Right ventricle myocardium superior (tissue), 1 donor: ENCODE measurements around the gene DDI1. TPM values are rescaled to one million over a fixed set of nuclear protein-coding genes. Genes with fewer than 3 reads are reported as not detected.
"Not testable (repeated sequence)": the region's sequence is repeated elsewhere in the genome, so short reads cannot be mapped to it uniquely, and the experiment has no call there.

Experiments
- ATAC-seq: fragments of 200-7000 bp; cut with Tn5 transposase; one replicate; pipeline ENCODE4 v1.9.1; 2020; ENCODE audit warnings: mild to moderate bottlenecking; ENCODE audit not compliant: poor library complexity
- DNase-seq: peaks from one replicate; pipeline ENCODE4 v3.0.0-alpha.2; 2020
- intact Hi-C: fragments of 100-400 bp; cut with DNase I; formaldehyde crosslinking; loops from one replicate; pipeline ENCODE4 v1.11.2; 2022
- total RNA-seq: library from RNA; stranded (reverse); fragmentation: NEBNext Ultra II Directional; extraction: Animal tissue kit (Norgen Biotek cat#: 25700); gene quantifications from one replicate; pipeline ENCODE4 v1.2.1, GENCODE V29; 2021
- donor health status: DM: no; HTN: yes; CAD: no; lungs with severe emphysema.

Gene DDI1
- total RNA-seq, 1 donor from 2014 or later = not detected

DNA sequence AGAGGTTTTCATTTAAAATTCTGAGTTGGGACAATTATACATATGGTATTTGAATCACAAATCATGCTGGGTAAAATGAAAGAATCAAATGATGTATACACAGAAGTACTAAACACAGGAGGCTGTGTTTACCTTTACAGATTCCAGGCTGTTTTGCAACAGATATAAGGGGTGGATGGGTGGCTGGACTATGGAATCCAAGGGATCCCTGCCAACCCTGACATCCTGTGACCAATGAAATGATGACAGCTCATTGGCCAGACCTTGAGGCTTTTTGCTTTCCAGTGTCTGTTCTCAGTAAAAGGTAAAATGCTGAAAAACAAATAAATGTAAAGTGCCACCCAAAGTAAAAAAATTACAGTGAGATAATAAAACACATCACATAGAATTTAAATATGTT lies 3.3 kb upstream of the DDI1 start:
- intact Hi-C loops = no loop called here
- peak; percentile 88 for ATAC-seq
- DNase-seq = no peak

DNA sequence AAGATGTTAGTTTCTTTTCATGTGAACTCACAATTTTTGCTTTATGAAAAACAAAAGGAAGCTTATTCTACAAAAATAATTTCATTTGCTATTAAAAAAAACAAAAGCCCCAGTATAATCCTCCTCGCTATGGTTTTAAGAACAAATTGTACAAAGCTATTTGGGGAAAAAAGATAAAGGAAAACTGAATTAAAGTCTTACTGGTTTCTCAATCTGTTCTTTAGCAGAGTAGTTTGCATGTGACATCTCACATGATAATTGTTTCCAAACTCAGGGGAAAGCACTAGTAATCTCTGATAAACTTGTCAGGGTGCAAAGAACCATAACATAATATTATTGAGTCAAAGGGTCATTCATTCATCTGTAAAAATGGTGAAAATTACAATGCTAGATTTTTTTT lies 2.9 kb upstream of the DDI1 start:
- intact Hi-C loops = no loop called here
- DNase-seq (no peak), ATAC-seq (peak; percentile 81)

DNA sequence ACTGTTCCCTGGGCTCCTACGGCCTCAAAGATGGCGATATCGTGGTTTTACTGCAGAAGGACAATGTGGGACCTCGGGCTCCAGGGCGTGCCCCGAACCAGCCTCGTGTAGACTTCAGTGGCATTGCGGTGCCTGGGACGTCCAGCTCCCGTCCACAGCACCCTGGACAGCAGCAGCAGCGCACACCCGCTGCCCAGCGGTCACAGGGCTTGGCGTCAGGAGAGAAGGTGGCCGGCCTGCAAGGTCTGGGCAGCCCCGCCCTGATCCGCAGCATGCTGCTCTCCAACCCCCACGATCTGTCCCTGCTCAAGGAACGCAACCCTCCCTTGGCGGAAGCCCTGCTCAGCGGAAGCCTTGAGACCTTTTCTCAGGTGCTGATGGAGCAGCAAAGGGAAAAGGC lies 555 bp downstream of the DDI1 start:
- intact Hi-C loops = no loop called here
- DNase-seq (no peak), ATAC-seq (no peak)

DNA sequence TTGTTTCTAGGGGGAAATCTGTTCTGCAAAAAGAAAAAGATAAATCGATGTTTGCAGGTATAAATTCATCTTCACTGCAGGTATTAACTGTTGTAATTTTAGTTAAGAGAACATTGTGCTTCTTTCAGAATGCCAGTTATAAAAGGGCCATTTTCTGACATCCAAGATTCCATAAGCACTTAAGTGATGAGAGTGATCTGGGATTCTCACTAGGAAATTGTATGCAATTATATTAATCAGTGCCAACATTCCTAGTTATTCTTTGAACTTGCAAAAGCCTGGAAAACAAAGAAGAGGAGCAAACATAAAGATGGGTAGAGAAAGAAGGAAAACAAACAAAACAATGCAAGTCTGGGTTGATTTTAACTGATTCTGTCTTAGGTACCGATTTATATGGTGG lies 5.4 kb downstream of the DDI1 start:
- intact Hi-C loops = no loop called here
- no peak for DNase-seq
- ATAC-seq = no peak

DNA sequence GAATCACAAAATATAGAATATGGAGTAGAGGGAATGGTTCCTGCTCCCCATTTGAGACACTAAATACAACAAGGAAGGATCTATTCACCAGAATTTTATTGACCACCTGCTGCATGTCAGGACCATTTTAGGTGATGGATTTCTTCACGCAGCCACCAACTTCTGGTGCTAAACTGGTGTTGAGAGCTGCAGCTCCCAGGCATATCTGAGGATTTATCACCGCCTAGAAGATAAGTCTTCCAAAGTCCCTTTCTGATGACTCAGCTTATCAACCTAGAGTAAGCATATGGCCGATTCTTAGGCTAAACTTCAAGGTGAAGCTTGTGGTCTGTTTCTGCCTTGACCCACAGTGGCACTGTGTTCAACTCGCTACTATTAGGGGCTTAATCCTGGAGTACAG lies 6.7 kb downstream of the DDI1 start:
- no peak for ATAC-seq
- DNase-seq = no peak
- intact Hi-C loops = no loop called here

DNA sequence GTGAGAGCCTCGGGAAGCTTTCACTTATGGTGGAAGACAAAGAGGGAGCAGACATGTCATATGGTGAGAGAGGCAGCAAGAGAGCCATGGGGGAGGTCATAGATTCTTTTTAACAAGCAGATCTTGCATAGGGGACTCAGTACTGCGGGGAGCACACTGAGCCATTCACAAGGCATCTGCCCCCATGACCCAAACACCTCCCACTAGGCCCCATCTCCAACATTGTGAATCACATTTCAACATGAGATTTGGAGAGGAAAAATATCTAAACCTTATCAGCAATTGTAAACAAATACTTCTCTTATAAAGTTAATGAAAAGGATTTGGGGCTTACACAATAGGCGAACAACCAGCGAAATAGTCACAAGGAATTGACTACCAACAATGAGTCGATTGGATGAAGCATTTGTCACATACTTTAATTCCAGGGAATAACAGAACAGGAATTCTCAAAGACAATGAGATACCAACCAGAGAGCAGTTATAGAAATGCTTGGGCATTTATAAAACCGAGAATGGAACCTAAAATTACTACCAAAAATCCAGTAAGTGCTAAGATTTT lies 7.3 kb downstream of the DDI1 start:
- intact Hi-C loops = no loop called here
- DNase-seq = no peak
- ATAC-seq = no peak

DNA sequence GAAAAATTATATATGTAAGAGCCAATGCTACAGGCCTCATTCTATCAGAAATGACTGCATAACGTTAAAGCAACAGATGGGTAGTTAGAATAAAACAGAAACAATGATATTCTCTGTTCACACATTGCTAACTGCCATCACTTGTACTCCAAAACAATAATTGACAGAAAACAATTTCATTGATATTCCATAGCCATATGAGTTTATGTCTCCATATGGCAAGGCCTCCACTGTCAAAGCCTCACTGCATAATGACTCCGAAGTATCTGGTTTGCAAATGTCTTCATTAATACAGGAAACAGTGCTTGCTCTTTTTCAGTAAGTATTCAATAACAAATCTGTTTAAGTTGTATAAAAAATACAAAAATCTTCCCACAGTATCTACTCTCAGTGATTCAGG lies 9.9 kb downstream of the DDI1 start:
- intact Hi-C loops = no loop called here
- no peak for ATAC-seq
- no peak for DNase-seq

DNA sequence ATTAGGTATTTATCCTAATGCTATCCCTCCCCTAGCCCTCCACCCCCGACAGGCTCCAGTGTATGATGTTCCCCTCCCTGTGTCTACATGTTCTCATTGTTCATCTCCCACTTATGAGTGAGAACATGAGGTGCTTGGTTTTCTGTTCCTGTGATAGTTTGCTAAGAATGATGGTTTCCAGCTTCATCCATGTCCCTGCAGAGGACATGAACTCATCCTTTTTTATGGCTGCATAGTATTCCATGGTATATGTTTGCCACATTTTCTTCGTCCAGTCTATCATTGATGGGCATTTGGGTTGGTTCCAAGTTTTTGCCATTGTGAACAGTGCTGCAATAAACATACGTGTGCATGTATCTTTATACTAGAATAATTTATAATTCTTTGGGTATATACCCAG lies 10.4 kb downstream of the DDI1 start:
- intact Hi-C loops, DNase-seq, ATAC-seq: not testable (repeated sequence)

DNA sequence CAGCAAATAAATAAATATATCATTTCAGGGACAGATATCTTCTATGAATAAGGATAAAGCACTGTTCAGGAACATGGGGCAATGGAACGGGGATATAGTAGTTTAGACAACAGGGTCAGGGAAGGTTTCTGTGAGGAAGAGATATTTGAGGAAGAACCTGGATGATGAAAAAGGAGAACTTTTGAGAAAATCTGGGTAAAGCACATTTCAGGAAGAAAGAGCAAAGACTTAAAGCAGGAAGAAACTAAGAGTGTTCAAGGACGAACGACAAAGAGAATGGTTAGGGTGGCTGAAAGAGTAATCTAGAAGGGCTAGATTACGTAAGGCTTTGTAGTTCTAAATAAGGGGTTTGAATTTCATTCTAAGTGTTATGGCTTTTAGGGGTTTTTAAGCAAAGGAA lies 12.7 kb downstream of the DDI1 start:
- DNase-seq (no peak), ATAC-seq (no peak)
- intact Hi-C loops = no loop called here

DNA sequence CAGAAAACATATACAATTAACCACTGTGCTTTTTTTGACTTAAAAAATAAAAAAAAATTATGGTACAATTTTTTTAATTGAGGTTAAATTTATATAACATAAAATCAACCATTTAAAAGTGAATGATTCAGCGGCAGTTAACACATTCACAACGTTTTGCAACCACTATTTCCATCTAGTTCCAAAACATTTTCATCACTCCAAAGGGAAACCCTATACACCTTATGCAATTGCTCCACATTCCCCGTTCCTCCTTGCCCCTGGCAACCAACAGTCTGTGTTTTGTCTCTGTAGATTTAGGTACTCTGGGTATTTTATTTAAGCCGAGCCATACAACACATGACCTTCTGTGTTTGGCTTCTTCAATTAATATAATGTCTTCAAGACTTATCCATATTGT lies 15.3 kb downstream of the DDI1 start:
- DNase-seq = no peak
- intact Hi-C loops = no loop called here
- ATAC-seq = no peak

DNA sequence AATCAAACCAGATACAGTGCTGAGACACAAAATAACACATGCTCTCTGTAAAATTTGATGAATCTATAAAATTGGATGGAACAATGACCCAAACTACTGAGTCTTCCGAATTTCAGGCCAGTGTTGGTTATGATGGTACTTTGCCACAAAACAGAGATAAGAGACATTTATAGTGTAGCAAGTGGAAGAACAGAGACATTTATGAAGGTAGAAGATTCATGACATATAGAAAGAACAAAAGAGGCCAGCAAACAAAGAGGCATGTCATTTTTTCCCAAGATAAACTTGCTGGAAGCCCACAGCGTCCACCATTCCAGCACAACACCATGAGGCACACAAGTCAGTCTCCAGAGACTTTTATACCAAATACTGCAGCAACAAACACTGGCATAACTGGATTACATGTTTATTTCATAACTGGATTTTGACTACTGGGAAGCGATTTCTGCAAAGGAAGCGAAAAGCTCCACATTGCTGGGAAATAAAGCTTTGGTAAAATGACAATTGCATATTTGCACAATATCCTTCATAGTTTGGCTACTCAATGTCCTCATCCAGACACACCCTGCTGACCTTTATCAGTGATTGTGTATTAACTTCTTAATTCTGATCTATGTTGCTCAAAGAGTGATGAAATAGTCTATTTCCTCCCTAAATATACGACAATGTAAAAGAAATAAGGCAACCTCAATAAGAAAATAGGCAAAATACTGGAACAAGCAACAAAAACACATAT lies 17.5 kb downstream of the DDI1 start:
- intact Hi-C loops = no loop called here
- DNase-seq (no peak), ATAC-seq (no peak)

DNA sequence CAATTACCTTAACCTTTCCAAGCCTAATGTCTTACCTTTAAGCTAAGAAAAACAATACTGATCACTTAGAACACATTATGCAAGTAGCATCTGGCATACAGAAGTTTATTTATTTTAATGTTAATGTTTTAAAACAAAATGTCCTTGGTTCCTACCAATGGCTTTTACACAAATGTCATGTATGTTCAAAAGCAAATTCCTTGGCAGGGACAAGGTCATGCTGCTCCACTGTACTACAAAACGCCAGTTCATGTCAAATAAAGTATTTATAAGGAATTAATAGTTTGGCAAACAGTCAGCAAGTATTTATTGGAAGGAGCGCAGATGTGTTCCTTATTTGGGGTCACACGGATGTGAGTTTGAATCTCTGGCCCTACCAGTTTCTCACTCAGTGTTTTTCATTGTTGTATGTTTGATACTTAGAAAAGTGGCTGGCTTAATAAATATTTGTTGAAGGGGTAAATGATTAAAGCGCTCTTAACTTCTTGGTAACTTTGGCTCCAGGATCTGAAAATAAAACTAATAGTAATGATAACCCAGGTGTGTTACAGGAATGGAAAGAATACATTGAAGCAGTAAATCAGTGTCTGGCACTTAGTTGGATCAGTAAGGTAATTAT lies 18.6 kb downstream of the DDI1 start:
- intact Hi-C loops = no loop called here
- DNase-seq = no peak
- ATAC-seq = no peak

DNA sequence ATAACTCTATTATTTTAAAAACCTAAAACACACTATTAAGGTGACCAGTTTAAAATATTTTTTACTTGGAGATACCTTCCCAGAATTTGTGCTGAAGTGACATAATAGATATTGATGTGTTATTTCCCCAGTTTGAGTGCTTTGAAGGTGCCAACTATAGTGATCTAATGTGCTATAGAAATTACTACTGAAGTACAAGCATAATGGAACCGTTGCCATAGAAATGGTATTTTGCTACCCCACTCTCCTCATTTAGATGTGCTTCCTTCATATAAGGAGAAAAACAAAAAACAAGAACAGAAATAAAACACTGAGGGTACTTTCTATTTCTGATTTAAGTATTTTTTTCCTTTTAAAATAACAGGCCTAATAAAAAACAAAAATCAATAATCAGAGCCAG lies 19.2 kb downstream of the DDI1 start:
- DNase-seq = no peak
- no peak for ATAC-seq
- intact Hi-C loops = no loop called here

DNA sequence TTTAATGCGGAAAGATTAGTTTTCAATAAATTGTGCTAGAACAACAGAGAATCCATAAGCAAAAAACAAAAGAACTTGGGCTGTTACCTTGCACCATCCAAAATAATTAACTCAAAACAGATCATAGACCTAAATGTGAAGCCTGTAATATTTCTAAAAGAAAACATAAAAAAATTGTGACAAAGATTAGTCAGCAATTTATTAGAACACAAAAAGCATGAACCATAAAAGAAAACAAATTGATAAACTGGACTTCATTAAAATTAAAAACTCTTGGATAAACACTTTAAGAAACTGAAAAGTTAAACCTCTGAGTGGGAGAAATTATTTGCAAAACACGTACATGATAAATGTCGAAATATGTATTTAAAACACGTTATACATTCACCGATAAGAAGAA lies 21.5 kb downstream of the DDI1 start:
- ATAC-seq (no peak), DNase-seq (no peak)
- intact Hi-C loops = no loop called here

DNA sequence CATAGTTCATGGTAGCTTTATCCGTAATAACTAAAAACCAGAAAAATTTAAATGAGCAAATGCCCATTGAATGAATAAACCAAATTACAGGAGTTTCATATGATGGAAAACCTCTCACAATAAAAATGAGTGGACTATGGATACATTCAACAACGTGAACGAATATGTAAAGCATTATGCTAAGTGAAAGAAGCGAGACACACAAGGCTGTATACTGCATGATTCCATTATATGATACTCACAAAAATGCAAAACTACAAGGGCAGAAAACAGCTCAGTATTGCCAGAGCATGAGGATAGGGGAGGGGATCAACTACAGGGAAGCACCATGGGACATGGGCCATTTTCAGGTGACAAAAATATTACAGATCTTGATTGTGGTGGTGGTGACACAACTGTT lies 22.2 kb downstream of the DDI1 start:
- intact Hi-C loops = no loop called here
- no peak for ATAC-seq

DNA sequence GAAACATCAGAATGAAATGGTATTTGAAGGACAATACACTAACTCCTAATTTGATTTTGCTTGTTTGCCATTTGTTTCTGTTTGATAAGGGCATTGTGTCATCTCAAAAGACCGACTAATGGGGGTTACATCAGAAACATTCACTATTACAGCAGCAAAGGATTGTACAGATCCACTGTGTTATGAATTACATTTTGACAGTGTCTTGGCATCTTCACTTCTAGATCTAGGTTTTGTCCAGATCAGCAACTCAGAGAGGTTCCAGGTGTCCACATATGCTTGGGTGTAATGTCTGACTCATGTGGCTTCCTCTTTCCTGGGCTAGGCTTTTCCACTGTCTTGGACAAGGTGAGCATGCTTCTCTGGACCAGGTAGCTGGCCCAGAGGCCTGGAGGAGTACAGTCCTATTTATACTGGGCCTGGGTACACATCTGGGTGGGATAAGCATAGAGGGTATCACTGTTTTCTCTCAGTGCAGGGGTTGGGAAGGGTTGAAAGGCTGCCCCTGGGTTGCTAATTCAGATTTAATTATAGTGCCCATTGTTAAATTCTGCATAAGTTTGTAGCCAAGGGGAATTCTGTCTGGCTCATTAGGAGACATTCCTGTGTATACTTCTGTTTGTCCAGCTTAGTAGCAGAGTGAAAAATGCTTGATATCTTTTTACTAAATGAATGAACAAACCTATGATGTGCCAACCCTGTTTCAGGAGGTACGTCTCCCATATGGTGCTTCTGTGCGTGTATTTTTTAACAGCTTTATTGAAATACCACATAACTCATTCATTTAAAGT lies 23.8 kb downstream of the DDI1 start:
- no peak for DNase-seq
- intact Hi-C loops = no loop called here
- no peak for ATAC-seq

More for the DNA sequence above, 22.2 kb downstream of the DDI1 start:
- no peak for DNase-seq

DNA sequence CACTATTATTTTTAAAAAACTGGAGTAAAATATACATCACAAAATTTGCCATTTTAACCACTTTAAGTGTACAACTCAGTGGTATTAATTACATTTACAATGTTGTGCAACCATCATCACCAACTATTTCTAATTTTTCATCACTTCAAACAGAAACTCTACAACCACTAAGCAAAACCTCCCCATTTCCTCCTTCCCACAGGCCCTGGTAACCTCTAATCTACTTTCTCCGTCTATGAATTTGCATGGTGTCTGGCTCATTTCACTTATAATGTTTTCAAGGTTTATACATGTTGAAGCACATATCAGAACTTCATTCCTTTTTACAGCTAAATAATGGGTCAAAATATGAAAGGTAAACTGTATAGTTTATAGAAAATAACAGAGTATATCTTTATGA lies 24.4 kb downstream of the DDI1 start:
- intact Hi-C loops = no loop called here
- no peak for DNase-seq
- no peak for ATAC-seq

DNA sequence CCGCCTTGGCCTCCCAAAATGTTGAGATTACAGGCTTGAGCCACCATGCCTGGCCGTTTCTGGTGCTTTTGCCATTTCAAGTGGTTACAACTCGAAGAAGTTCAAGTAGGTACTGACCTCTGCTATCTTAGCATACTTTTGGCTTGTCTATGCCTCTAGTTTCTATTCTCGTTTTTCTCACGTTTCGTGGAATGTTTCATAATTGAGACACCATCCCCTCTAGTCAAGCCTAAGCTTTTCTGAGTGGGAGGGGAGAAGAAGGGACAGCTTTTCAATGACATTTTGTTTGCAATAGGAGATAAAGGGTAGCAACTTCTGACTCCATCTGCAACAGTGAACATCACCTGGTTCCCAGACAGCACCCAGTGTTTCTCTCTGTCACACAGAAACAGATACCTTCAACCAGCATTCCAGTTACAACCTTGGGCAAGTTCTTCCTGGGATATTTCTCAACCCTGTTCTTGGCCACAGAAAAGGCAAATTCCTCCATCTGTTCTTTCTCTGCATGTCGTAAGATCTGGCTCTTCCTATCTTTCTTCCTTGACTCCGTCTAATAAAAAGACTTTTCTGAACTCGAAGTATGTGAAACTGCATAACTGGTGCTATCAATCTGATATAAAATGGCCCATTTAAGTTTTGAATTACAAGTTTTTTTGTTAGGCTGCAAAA lies 25.5 kb downstream of the DDI1 start:
- intact Hi-C loops = no loop called here
- ATAC-seq = peak; percentile 78

DNA sequence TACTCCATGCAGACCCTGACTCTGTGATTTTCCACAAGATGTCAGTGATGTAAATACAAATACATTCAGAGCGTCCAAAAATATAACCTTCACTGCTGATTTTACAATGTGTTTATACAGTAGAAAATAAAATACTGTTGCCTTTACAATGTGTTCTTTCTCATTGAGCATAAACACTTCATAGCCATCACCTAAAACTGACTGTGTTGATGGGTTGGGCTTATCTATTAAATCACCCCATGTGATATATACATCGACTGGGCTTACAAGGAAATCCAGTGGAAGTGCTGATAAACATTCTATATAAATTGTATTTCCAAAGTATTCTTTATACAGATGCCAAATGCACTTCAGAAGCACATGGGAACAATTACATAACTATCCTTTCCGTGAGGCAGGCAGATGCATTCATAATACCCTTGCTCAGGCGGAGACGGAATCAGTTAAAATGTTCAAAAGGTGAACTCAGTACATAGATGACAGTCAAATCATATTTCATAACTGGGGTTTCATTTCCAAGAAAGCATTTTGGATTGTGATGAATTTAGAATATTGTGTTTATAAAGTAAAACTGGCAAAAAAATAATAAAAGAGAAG lies 27.7 kb downstream of the DDI1 start:
- DNase-seq (no peak), ATAC-seq (peak; percentile 53)
- intact Hi-C loops = no loop called here

More for the DNA sequence above, 25.5 kb downstream of the DDI1 start:
- no peak for DNase-seq
